Neural crest cell (in vitro differentiated cells): ENCODE results near the gene DPYSL4. TPM values are rescaled to one million over a fixed set of nuclear protein-coding genes. Genes with fewer than 3 reads are reported as not detected.

Experiments
- DNase-seq: peaks from one replicate; pipeline ENCODE4 v3.0.0; 2021; ENCODE audit warnings: low read depth, mixed read lengths, low spot score
- H3K27ac Mint-ChIP-seq: one replicate; pipeline ENCODE4 v1.8.0; 2021; ENCODE audit warnings: mild to moderate bottlenecking, mixed read lengths; ENCODE audit not compliant: unreplicated experiment
- H3K27me3 Mint-ChIP-seq: 2 replicates; pipeline ENCODE4 v1.8.0; 2021; ENCODE audit warnings: low read depth, mild to moderate bottlenecking, mixed read lengths
- H3K36me3 Mint-ChIP-seq: 2 replicates; pipeline ENCODE4 v1.8.0; 2021; ENCODE audit warnings: low read depth, mild to moderate bottlenecking, mixed read lengths
- H3K4me1 Mint-ChIP-seq: 2 replicates; pipeline ENCODE4 v1.8.0; 2021; ENCODE audit warnings: mixed read lengths
- H3K4me3 Mint-ChIP-seq: one replicate; pipeline ENCODE4 v1.8.0; 2021; ENCODE audit warnings: mild to moderate bottlenecking, mixed read lengths
- H3K9me3 Mint-ChIP-seq: 2 replicates; pipeline ENCODE4 v1.8.0; 2021; ENCODE audit warnings: mixed read lengths
- CTCF ChIP-seq: fragments of 200-600 bp; sonication (generic); conservative IDR thresholded peaks from 2 replicates; pipeline ENCODE4 v1.5.0; 2021; ENCODE audit warnings: antibody characterized with exemption, mild to moderate bottlenecking
- total RNA-seq: library from RNA; stranded (reverse); gene quantifications from 2 replicates; pipeline ENCODE4 v1.2.1, GENCODE V29; 2021

The DPYSL4 gene
- total RNA-seq, 1 donor from 2014 or later = 155 TPM

- no peak for TF ChIP-seq CTCF
- peaks cover 8% of the 10 kb centered on the region for H3K36me3 Mint-ChIP-seq
- H3K4me3 Mint-ChIP-seq = no peak overlapping the region
- DNase-seq = no peak
- no peak overlapping the region for H3K27ac Mint-ChIP-seq
- no peaks in the 10 kb centered on the region for H3K27me3 Mint-ChIP-seq
- H3K4me1 Mint-ChIP-seq = no peaks in the 10 kb centered on the region
- H3K9me3 Mint-ChIP-seq = no peaks in the 10 kb centered on the region
Measured at GRCh38 chr10:132207536-132208461, 21.1 kb downstream of the DPYSL4 start.

- Mint-ChIP-seq H3K27ac (peak overlapping the region; percentile 50), H3K4me3 (peak overlapping the region; percentile 38), H3K4me1 (no peaks in the 10 kb centered on the region), H3K9me3 (peaks cover 2% of the 10 kb centered on the region), H3K27me3 (no peaks in the 10 kb centered on the region), H3K36me3 (peaks cover 11% of the 10 kb centered on the region)
- DNase-seq = no peak
- TF ChIP-seq CTCF = no peak
Measured at GRCh38 chr10:132208462-132209050, 21.8 kb downstream of the DPYSL4 start.

- no peak for TF ChIP-seq CTCF
- H3K27ac Mint-ChIP-seq = no peak overlapping the region
- H3K4me3 Mint-ChIP-seq = peak overlapping the region; percentile 38
- H3K9me3 Mint-ChIP-seq = peaks cover 5% of the 10 kb centered on the region
- no peaks in the 10 kb centered on the region for H3K4me1 Mint-ChIP-seq
- no peaks in the 10 kb centered on the region for H3K27me3 Mint-ChIP-seq
- no peak for DNase-seq
- peaks cover 15% of the 10 kb centered on the region for H3K36me3 Mint-ChIP-seq
Measured at GRCh38 chr10:132209130-132209529, 22.4 kb downstream of the DPYSL4 start.

GRCh38 chr10:132209978-132210530, 23.3 kb downstream of the DPYSL4 start:
- no peak for DNase-seq
- Mint-ChIP-seq H3K4me1 (no peaks in the 10 kb centered on the region), H3K27ac (no peak overlapping the region), H3K36me3 (peaks cover 20% of the 10 kb centered on the region), H3K27me3 (no peaks in the 10 kb centered on the region), H3K9me3 (peaks cover 5% of the 10 kb centered on the region), H3K4me3 (peak overlapping the region; percentile 12)
- no peak for TF ChIP-seq CTCF

- DNase-seq = no peak
- H3K4me3 Mint-ChIP-seq = no peak overlapping the region
- H3K9me3 Mint-ChIP-seq = peaks cover 10% of the 10 kb centered on the region
- H3K27ac Mint-ChIP-seq = no peak overlapping the region
- no peaks in the 10 kb centered on the region for H3K4me1 Mint-ChIP-seq
- H3K36me3 Mint-ChIP-seq = peaks cover 26% of the 10 kb centered on the region
- no peaks in the 10 kb centered on the region for H3K27me3 Mint-ChIP-seq
- TF ChIP-seq CTCF = no peak
Measured at GRCh38 chr10:132210766-132211165, 24.0 kb downstream of the DPYSL4 start.
